ENCODE results near the gene HPX. TPM values are rescaled to one million over a fixed set of nuclear protein-coding genes. Genes with fewer than 3 reads are reported as not detected.

The HPX gene
- polyA plus RNA-seq, 1 experiment: 0.87 TPM

- ChIA-PET CTCF (interaction anchor here (1.5 to 7.0 kb wide), 5 partner anchors 9 to 56 kb away, joined by 6 to 35 read pairs (median 8); partner anchors contain the start of gene HPX), POLR2A (interaction anchor here (0.6 kb wide), 1 partner anchor 18 kb away, joined by 3 read pairs; no protein-coding TSS in a partner anchor)
- no peak for DNase-seq (ENCODE audit: low read depth)
- Histone ChIP-seq H3K36me3 (ENCODE audit: control insufficient read depth, insufficient read depth, low read length) (no peaks in the 10 kb centered on the region; the same call in 1 of the 2 replicates), H3K4me3 (ENCODE audit: low read depth, low read length) (no peak overlapping the region), H3K27me3 (ENCODE audit: control insufficient read depth, insufficient read depth, low read length) (0 out of 2 replicates have a peak, but pooled peaks cover 2% of the 10 kb centered on the region)
- no peak for TF ChIP-seq CTCF (IDR thresholded peaks at IDR 0.05; ENCODE audit: insufficient read depth, low read depth, low read length)
Observed at GRCh38 chr11:6387811-6388599, 52.8 kb downstream of the HPX start.

- TF ChIP-seq CTCF (IDR thresholded peaks at IDR 0.05; ENCODE audit: insufficient read depth, low read depth, low read length): no peak
- H3K27me3 ChIP-seq (ENCODE audit: control insufficient read depth, insufficient read depth, low read length): 0 out of 2 replicates have a peak, but pooled peaks cover 2% of the 10 kb centered on the region
- CTCF ChIA-PET: interaction anchor here (1.1 to 11.9 kb wide), 3 partner anchors 10 to 121 kb away, joined by 3 to 376 read pairs (median 3); partner anchors contain the start of gene HPX
- no peak for DNase-seq (ENCODE audit: low read depth)
- POLR2A ChIA-PET: no interaction called here
- no peaks in the 10 kb centered on the region for H3K36me3 ChIP-seq (ENCODE audit: control insufficient read depth, insufficient read depth, low read length)
- no peak overlapping the region for H3K4me3 ChIP-seq (ENCODE audit: low read depth, low read length)
Observed at GRCh38 chr11:6385046-6385777, 55.6 kb downstream of the HPX start.

Other genes starting within 250 kb of the HPX start
- gene OR52W1, start 241.8 kb downstream of the HPX start, polyA plus RNA-seq (2011; rRNA removed): not detected in 2 replicates
- not detected in 2 replicates for gene C11orf42, start 235.4 kb downstream of the HPX start, polyA plus RNA-seq (2011; rRNA removed)
- gene FHIP1B, start 206.4 kb downstream of the HPX start, polyA plus RNA-seq (2011; rRNA removed): 22.1 and 30.6 TPM in 2 replicates
- gene CNGA4, start 201.9 kb downstream of the HPX start, polyA plus RNA-seq (2011; rRNA removed): 0.11 TPM in 1 of 2 replicates, not detected in the other
- gene CCKBR, start 181.1 kb downstream of the HPX start, polyA plus RNA-seq (2011; rRNA removed): not detected in 2 replicates
- 81.8 and 134 TPM in 2 replicates for gene CAVIN3, start 120.5 kb downstream of the HPX start, polyA plus RNA-seq (2011; rRNA removed)
- 76.1 and 118 TPM in 2 replicates for gene SMPD1, start 50.5 kb downstream of the HPX start, polyA plus RNA-seq (2011; rRNA removed)
- 39.5 and 62.5 TPM in 2 replicates for gene APBB1, start 21.9 kb downstream of the HPX start, polyA plus RNA-seq (2011; rRNA removed)
- gene TRIM3, start 33.0 kb upstream of the HPX start, polyA plus RNA-seq (2011; rRNA removed): 8.2 and 10.4 TPM in 2 replicates
- gene ARFIP2, start 40.3 kb upstream of the HPX start, polyA plus RNA-seq (2011; rRNA removed): 86.5 and 103 TPM in 2 replicates
- gene TIMM10B, start 40.5 kb upstream of the HPX start, polyA plus RNA-seq (2011; rRNA removed): 29.4 and 32.5 TPM in 2 replicates
- 2.3 and 3.1 TPM in 2 replicates for gene DNHD1, start 56.3 kb upstream of the HPX start, polyA plus RNA-seq (2011; rRNA removed)
- gene RRP8, start 162.6 kb upstream of the HPX start, polyA plus RNA-seq (2011; rRNA removed): 9.9 and 14.4 TPM in 2 replicates
- gene ILK, start 162.8 kb upstream of the HPX start, polyA plus RNA-seq (2011; rRNA removed): 449 and 654 TPM in 2 replicates
- gene TAF10, start 171.2 kb upstream of the HPX start, polyA plus RNA-seq (2011; rRNA removed): 158 and 205 TPM in 2 replicates
- 69.7 and 77.6 TPM in 2 replicates for gene TPP1, start 178.4 kb upstream of the HPX start, polyA plus RNA-seq (2011; rRNA removed)
- gene DCHS1, start 214.8 kb upstream of the HPX start, polyA plus RNA-seq (2011; rRNA removed): 2.5 and 7.3 TPM in 2 replicates
- gene MRPL17, start 242.4 kb upstream of the HPX start, polyA plus RNA-seq (2011; rRNA removed): 68.9 and 82.3 TPM in 2 replicates